Activated CD8-positive, alpha-beta T cell treated with anti-CD3 and anti-CD28 coated beads for 36 hours (primary cell): ENCODE measurements around the gene PSME1. TPM values are rescaled to one million over a fixed set of nuclear protein-coding genes. Genes with fewer than 3 reads are reported as not detected.
A peak's percentile ranks its signal among the peaks of the same experiment; 100 is the strongest.

ENCODE experiments used
- ATAC-seq: fragments of 200-7000 bp; cut with Tn5 transposase; one replicate; pipeline ENCODE4 v1.10.0; 2021; ENCODE audit warnings: mild to moderate bottlenecking, moderate library complexity
- CTCF ChIA-PET: fragments of 350-600 bp; sonication (Branson Sonifier 250); formaldehyde crosslinking; loops from one replicate; lab custom pipeline; 2021; ENCODE audit warnings: antibody characterized with exemption; lab: Charles Lee
- POLR2A ChIA-PET: fragments of 350-600 bp; sonication (Branson Sonifier 250); formaldehyde crosslinking; loops from one replicate; lab custom pipeline; 2021; ENCODE audit warnings: antibody characterized with exemption; lab: Charles Lee
- DNase-seq: peaks from one replicate; pipeline ENCODE4 v3.0.0-alpha.2; 2020
- H3K27ac Mint-ChIP-seq: one replicate; pipeline ENCODE4 v1.8.0; 2021; ENCODE audit warnings: mild to moderate bottlenecking, mixed read lengths
- H3K27me3 Mint-ChIP-seq: one replicate; pipeline ENCODE4 v1.8.0; 2021; ENCODE audit warnings: mixed read lengths
- H3K36me3 Mint-ChIP-seq: one replicate; pipeline ENCODE4 v1.8.0; 2021; ENCODE audit warnings: low read depth, mixed read lengths
- H3K4me1 Mint-ChIP-seq: one replicate; pipeline ENCODE4 v1.8.0; 2021; ENCODE audit warnings: low read depth, mixed read lengths
- H3K4me3 Mint-ChIP-seq: one replicate; pipeline ENCODE4 v1.8.0; 2021; ENCODE audit warnings: mild to moderate bottlenecking, moderate library complexity, mixed read lengths
- H3K9me3 Mint-ChIP-seq: one replicate; pipeline ENCODE4 v1.8.0; 2021; ENCODE audit warnings: mixed read lengths
- intact Hi-C: fragments of 100-400 bp; cut with micrococcal nuclease; formaldehyde crosslinking; loops from one replicate; pipeline ENCODE4 v1.10.0; 2022
- total RNA-seq, 2 experiments: library from RNA; stranded (reverse); gene quantifications; one replicate each; pipeline ENCODE4 v1.2.3, GENCODE V29; 2021
- TF ChIP-seq, protein P1 (sequence below): fragments of 200-600 bp; IDR thresholded peaks from one replicate; pipeline ENCODE4 v1.8.0; 2022; ENCODE audit warnings: antibody characterized with exemption, mild to moderate bottlenecking

The PSME1 gene
- total RNA-seq, 2 experiments from 2014 or later, result 451 to 460 TPM

- peaks cover 2% of the 10 kb centered on the region for H3K4me1 Mint-ChIP-seq
- ChIA-PET CTCF (interaction anchor here (2.7 kb wide), 1 partner anchor 18 kb away, joined by 13 read pairs; the partner anchor contains the start of gene IRF9), POLR2A (interaction anchor here (0.6 to 13.4 kb wide), 8 partner anchors 8 to 34 kb away, joined by 3 to 163 read pairs (median 24); partner anchors contain the start of genes CHMP4A, IPO4, IRF9 and PSME2)
- no peak overlapping the region for H3K4me3 Mint-ChIP-seq
- no peak for DNase-seq
- H3K36me3 Mint-ChIP-seq, result peaks cover 17% of the 10 kb centered on the region
- ATAC-seq, result no peak
- H3K27ac Mint-ChIP-seq, result no peak overlapping the region
- intact Hi-C loops, result no loop called here
- no peaks in the 10 kb centered on the region for H3K27me3 Mint-ChIP-seq
- no peaks in the 10 kb centered on the region for H3K9me3 Mint-ChIP-seq
- TF ChIP-seq, protein P1, sequence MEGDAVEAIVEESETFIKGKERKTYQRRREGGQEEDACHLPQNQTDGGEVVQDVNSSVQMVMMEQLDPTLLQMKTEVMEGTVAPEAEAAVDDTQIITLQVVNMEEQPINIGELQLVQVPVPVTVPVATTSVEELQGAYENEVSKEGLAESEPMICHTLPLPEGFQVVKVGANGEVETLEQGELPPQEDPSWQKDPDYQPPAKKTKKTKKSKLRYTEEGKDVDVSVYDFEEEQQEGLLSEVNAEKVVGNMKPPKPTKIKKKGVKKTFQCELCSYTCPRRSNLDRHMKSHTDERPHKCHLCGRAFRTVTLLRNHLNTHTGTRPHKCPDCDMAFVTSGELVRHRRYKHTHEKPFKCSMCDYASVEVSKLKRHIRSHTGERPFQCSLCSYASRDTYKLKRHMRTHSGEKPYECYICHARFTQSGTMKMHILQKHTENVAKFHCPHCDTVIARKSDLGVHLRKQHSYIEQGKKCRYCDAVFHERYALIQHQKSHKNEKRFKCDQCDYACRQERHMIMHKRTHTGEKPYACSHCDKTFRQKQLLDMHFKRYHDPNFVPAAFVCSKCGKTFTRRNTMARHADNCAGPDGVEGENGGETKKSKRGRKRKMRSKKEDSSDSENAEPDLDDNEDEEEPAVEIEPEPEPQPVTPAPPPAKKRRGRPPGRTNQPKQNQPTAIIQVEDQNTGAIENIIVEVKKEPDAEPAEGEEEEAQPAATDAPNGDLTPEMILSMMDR, result no peak
Measured at GRCh38 chr14:24179294-24179960, 43.4 kb downstream of the PSME1 start.

DNA sequence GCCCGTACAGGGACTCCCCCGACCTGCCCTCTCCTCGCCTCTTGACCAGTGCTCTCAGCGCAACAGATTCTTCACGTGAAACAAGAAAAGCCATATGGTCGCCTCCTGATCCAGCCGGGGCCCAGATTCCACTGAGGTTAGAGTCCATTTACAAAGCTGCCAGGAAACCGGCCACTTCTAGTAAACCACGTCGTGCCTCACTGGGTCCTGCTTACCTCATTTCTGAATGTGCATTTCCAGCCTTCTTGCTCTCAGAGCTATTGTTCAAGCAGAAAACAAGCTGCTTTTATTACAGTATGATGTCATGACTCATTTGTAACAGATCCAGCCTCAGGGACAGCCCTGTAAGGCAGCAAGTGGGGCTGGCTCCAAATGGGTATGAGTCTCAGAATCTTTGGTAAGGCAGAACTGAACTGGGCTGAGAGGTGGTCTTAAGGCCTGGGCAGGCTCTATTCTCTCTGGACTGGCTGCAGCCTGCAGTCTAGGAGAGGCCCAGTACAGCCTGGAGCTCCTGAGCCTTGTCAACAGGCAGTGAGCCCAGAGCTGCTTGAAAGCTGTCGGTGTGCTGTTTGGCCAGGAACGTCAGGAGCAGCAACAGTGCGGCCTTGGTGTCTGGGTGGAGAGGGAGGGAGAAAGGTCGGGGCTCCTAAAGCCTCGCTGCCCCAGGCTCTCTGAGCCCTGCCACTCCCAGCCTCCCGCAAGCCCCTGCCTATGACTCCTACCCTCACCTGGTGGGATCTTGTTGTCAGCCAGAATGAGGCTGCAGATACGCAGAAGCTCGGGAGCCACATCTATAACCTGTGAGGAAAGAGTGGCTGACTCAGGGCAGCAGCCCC lies 44.2 kb downstream of the PSME1 start:
- Mint-ChIP-seq H3K4me1 (peaks cover 2% of the 10 kb centered on the region), H3K36me3 (peaks cover 21% of the 10 kb centered on the region), H3K9me3 (no peaks in the 10 kb centered on the region), H3K27ac (peak overlapping the region; percentile 5), H3K4me3 (no peak overlapping the region), H3K27me3 (no peaks in the 10 kb centered on the region)
- ChIA-PET CTCF (interaction anchor here (1.1 to 2.7 kb wide), 2 partner anchors 19 to 126 kb away, joined by 4 to 13 read pairs; partner anchors contain the start of gene IRF9), POLR2A (interaction anchor here (0.6 to 13.4 kb wide), 10 partner anchors 8 to 53 kb away, joined by 3 to 163 read pairs (median 12); partner anchors contain the start of genes CHMP4A, IPO4, IRF9 and PSME1)
- ATAC-seq (no peak), DNase-seq (no peak)
- intact Hi-C loops, result no loop called here
- TF ChIP-seq, protein P1, result no peak

DNA sequence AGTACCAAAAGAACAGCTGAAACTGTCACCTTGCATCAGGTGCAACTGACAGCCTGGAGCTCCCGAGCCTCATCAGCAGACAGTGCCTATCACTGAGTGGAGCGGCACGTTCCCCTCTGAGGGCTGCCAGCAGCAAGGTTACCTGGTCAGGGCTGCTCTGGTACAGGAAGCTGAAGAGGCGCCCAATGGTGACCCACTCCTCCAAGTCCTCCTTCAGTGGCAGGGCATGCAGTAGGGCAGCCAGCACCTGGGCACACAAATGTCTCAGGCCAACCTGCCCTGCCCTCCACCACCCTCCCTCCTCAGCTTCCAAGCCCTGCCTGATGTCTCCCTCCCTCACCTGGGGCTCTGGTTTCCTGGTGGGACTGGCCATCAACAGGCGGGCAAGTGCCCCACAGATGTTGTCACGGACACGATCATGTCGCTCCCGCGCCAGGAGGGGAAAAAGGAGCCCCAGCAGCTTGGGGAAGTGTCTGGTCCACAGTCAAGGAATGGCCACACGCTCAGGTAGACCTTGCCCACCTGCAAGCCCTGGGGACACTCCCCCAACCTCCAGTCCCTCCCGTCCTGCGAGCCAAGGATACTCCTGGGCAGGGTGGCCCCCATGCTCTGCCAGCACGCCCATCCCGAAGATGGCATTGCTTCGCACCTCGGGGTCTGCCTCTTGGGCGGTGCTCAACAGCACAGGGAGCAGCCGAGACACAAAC lies 45.5 kb downstream of the PSME1 start:
- POLR2A ChIA-PET, result interaction anchor here (0.8 to 13.4 kb wide), 7 partner anchors 10 to 52 kb away, joined by 3 to 163 read pairs (median 4); partner anchors contain the start of genes IRF9, PSME1, REC8 and TM9SF1
- peaks cover 21% of the 10 kb centered on the region for H3K36me3 Mint-ChIP-seq

GRCh38 chr14:24182110-24182882 lies 46.3 kb downstream of the PSME1 start:
- ATAC-seq (no peak), DNase-seq (no peak)
- H3K4me1 Mint-ChIP-seq, result peaks cover 13% of the 10 kb centered on the region
- H3K36me3 Mint-ChIP-seq, result peaks cover 26% of the 10 kb centered on the region
- ChIA-PET POLR2A (interaction anchor here (1.1 to 13.4 kb wide), 5 partner anchors 11 to 50 kb away, joined by 3 to 163 read pairs (median 6); partner anchors contain the start of genes IRF9, REC8 and TM9SF1), CTCF (no interaction called here)
- no peak overlapping the region for H3K27ac Mint-ChIP-seq
- H3K27me3 Mint-ChIP-seq, result no peaks in the 10 kb centered on the region
- H3K9me3 Mint-ChIP-seq, result no peaks in the 10 kb centered on the region
- intact Hi-C loops, result no loop called here
- no peak overlapping the region for H3K4me3 Mint-ChIP-seq
- TF ChIP-seq, protein P1, result no peak

More for the DNA sequence above, 45.5 kb downstream of the PSME1 start:
- CTCF ChIA-PET, result interaction anchor here (1.1 kb wide), 1 partner anchor 125 kb away, joined by 4 read pairs; no protein-coding TSS in a partner anchor
- ATAC-seq, result no peak
- Mint-ChIP-seq H3K4me3 (no peak overlapping the region), H3K27me3 (no peaks in the 10 kb centered on the region), H3K4me1 (peaks cover 6% of the 10 kb centered on the region), H3K27ac (no peak overlapping the region), H3K9me3 (no peaks in the 10 kb centered on the region)
- intact Hi-C loops, result no loop called here
- DNase-seq, result no peak
- TF ChIP-seq, protein P1, result no peak
